Measurements from ENCODE around the gene APC2.

- TF ChIP-seq CTCF (IDR thresholded peaks at IDR 0.05; ENCODE audit: poor library complexity, severe bottlenecking) (no peak), TAF1 (IDR thresholded peaks at IDR 0.05; ENCODE audit: low read depth) (no peak), EZH2 (IDR thresholded peaks at IDR 0.05; ENCODE audit: borderline replicate concordance, insufficient read depth, low read length, poor library complexity, severe bottlenecking) (no peak), EP300 (conservative IDR thresholded peaks at IDR 0.05; ENCODE audit: poor library complexity, severe bottlenecking) (no peak), POLR2AphosphoS5 (IDR thresholded peaks at IDR 0.05) (no peak), RAD21 (conservative IDR thresholded peaks at IDR 0.05) (no peak), SMC3 (conservative IDR thresholded peaks at IDR 0.05; ENCODE audit: poor library complexity) (no peak)
These were observed 32.0 kb upstream of the APC2 start for GRCh38 chr19:1417681-1418495.

Data from neural cell (in vitro differentiated cells).